GM12878 (cell line): ENCODE measurements around the gene IVL. TPM values are rescaled to one million over a fixed set of nuclear protein-coding genes. Genes with fewer than 3 reads are reported as not detected.

ENCODE experiments used
- ATAC-seq: fragments of 200-7000 bp; cut with Tn5 transposase; 3 replicates; pipeline ENCODE4 v1.9.1; 2020; ENCODE audit warnings: mild to moderate bottlenecking, moderate library complexity
- BruUV-seq: library from RNA; stranded (reverse); fragments of 400-500 nt; replicated peaks from 2 replicates; lab custom pipeline; 2021; lab: Mats Ljungman, UMichigan
- CTCF ChIA-PET: fragments of 300-600 bp; sonication (Branson Sonifier 250); formaldehyde crosslinking; extraction: SDS; loops from one replicate; lab custom pipeline; 2021; ENCODE audit warnings: inconsistent platforms; lab: Yijun Ruan, JAX
- POLR2A ChIA-PET: fragments of 350-600 bp; formaldehyde crosslinking; extraction: SDS; loops from one replicate; lab custom pipeline; 2021; ENCODE audit warnings: inconsistent platforms; lab: Charles Lee
- RAD21 ChIA-PET: fragments of 300-600 bp; sonication (Branson Sonifier 250); formaldehyde crosslinking; loops from one replicate; lab custom pipeline; 2023; ENCODE audit warnings: antibody characterized with exemption; ENCODE audit not compliant: unreplicated experiment; lab: Charles Lee
- SMC1A ChIA-PET: fragments of 300-600 bp; sonication (Branson Sonifier 250); formaldehyde crosslinking; loops from one replicate; lab custom pipeline; 2023; ENCODE audit not compliant: unreplicated experiment, uncharacterized antibody; lab: Charles Lee
- DNase-seq: peaks from one replicate; pipeline ENCODE4 v3.0.0-alpha.2; 2011; ENCODE audit warnings: low read depth, low spot score
- FAIRE-seq: peaks from 3 replicates; lab custom pipeline; 2011; peaks lifted over from hg19 to GRCh38; lab: Jason Lieb, UNC
- H2AFZ ChIP-seq: 2 replicates; pipeline ENCODE4 v1.6.0; 2011; ENCODE audit warnings: low read depth, low read length, control low read depth; ENCODE audit not compliant: control insufficient read depth
- H3K27ac ChIP-seq: 2 replicates; pipeline ENCODE4 v1.5.1; 2011; ENCODE audit warnings: control low read depth; ENCODE audit not compliant: control insufficient read depth, insufficient read depth
- H3K27me3 ChIP-seq, 2 experiments: replicated peaks in 1 of 2; 2 replicates each; pipeline versions ENCODE4 v1.6.0 to v1.6.1; 2011; ENCODE audit warnings: low read length in 1 of 2; ENCODE audit not compliant: control insufficient read depth in 2 of 2, insufficient read depth in 2 of 2
- H3K36me3 ChIP-seq, 2 experiments: 2 replicates each; pipeline ENCODE4 v1.5.1; 2011; ENCODE audit warnings: low read length in 1 of 2; ENCODE audit not compliant: control insufficient read depth in 2 of 2, insufficient read depth in 2 of 2
- H3K4me1 ChIP-seq: 2 replicates; pipeline ENCODE4 v1.6.1; 2011; ENCODE audit warnings: mild to moderate bottlenecking, low read length, moderate library complexity, mixed read lengths; ENCODE audit not compliant: control insufficient read depth, insufficient read depth
- H3K4me2 ChIP-seq: 2 replicates; pipeline ENCODE4 v1.6.0; 2011; ENCODE audit warnings: control low read depth; ENCODE audit not compliant: control insufficient read depth, insufficient read depth
- H3K4me3 ChIP-seq: fragments of 200-600 bp; sonication (generic); 2 replicates; pipeline ENCODE4 v1.5.1; 2016
- H3K79me2 ChIP-seq: 2 replicates; pipeline ENCODE4 v1.6.0; 2011; ENCODE audit warnings: low read length; ENCODE audit not compliant: control insufficient read depth, insufficient read depth
- H3K9ac ChIP-seq: 2 replicates; pipeline ENCODE4 v1.8.0; 2011; ENCODE audit warnings: low read length, control low read depth, mixed read lengths; ENCODE audit not compliant: control insufficient read depth, insufficient read depth
- H3K9me3 ChIP-seq: replicated peaks from 3 replicates; pipeline ENCODE4 v1.5.1; 2011; ENCODE audit warnings: mild to moderate bottlenecking, low read length; ENCODE audit not compliant: control insufficient read depth, insufficient read depth
- H4K20me1 ChIP-seq: 2 replicates; pipeline ENCODE4 v1.6.0; 2011; ENCODE audit not compliant: control insufficient read depth, insufficient read depth
- ATF7 ChIP-seq: fragments of 450-650 bp; IDR thresholded peaks from 2 replicates; pipeline ENCODE4 v1.6.1; 2016; ENCODE audit warnings: low read depth, mild to moderate bottlenecking
- BCL11A ChIP-seq: IDR thresholded peaks from 2 replicates; pipeline ENCODE4 v1.6.1; 2011; ENCODE audit warnings: low read depth, low read length
- BMI1 ChIP-seq: fragments of 450-650 bp; IDR thresholded peaks from 2 replicates; pipeline ENCODE4 v1.6.1; 2016; ENCODE audit warnings: mild to moderate bottlenecking, moderate library complexity, borderline replicate concordance
- E2F8 ChIP-seq: fragments of 450-650 bp; IDR thresholded peaks from 2 replicates; pipeline ENCODE4 v1.6.1; 2018; ENCODE audit warnings: mild to moderate bottlenecking, low read depth, moderate library complexity; ENCODE audit not compliant: partially characterized antibody
- MAX ChIP-seq: IDR thresholded peaks from 2 replicates; pipeline ENCODE4 v1.6.1; 2012; ENCODE audit warnings: low read depth, low read length, improper control_type of control experiment
- RAD51 ChIP-seq: fragments of 450-650 bp; IDR thresholded peaks from 2 replicates; pipeline ENCODE4 v1.6.1; 2016; ENCODE audit warnings: moderate library complexity, mild to moderate bottlenecking, inconsistent platforms
- SMC3 ChIP-seq: IDR thresholded peaks from 2 replicates; pipeline ENCODE4 v1.6.1; 2011; ENCODE audit warnings: low read length, improper control_type of control experiment, borderline replicate concordance
- SREBF1 ChIP-seq: IDR thresholded peaks from 2 replicates; pipeline ENCODE4 v1.6.1; 2012; ENCODE audit warnings: mild to moderate bottlenecking, low read length
- TAF1 ChIP-seq: IDR thresholded peaks from 2 replicates; pipeline ENCODE4 v1.6.1; 2011; ENCODE audit warnings: mild to moderate bottlenecking, low read depth, low read length, borderline replicate concordance
- TCF7 ChIP-seq: IDR thresholded peaks from 2 replicates; pipeline ENCODE4 v1.6.1; 2014; ENCODE audit warnings: antibody characterized with exemption, borderline replicate concordance
- ZNF217 ChIP-seq: fragments of 450-650 bp; IDR thresholded peaks from 2 replicates; pipeline ENCODE4 v1.6.1; 2017; ENCODE audit warnings: antibody characterized with exemption, mild to moderate bottlenecking
- WGBS: methylation state at CpG from one replicate; pipeline ENCODE4 v1.1.6; 2016; ENCODE audit warnings: low lambda C conversion rate; ENCODE audit not compliant: insufficient replicate concordance, insufficient coverage; ENCODE audit errors: missing lambda C conversion rate; 5-methylcytosine and 5-hydroxymethylcytosine counted together
- in situ Hi-C: fragments of 300-500 bp; cut with MboI; formaldehyde crosslinking; loops from 9 replicates; pipeline ENCODE4 v1.14.3; 2018; ENCODE audit warnings: mixed read lengths
- intact Hi-C: fragments of 100-400 bp; cut with micrococcal nuclease; formaldehyde crosslinking; loops from one replicate; pipeline ENCODE4 v1.14.2; 2022; ENCODE audit not compliant: unreplicated experiment
- polyA plus RNA-seq, 11 experiments: library from polyadenylated mRNA; depleted of rRNA in 4 of 11; unstranded in 6 of 11; stranded (reverse) in 5 of 11; fragments of >200 nt; fragmentation: Nextera tagmentation in 4 of 11; fragmentation: Illumina TruSeq in 1 of 11; extraction: Ambion mirVana in 4 of 11; extraction: Trizol in 1 of 11; gene quantifications; 1 replicate in 1 of 11; 2 replicates in 10 of 11; pipeline versions ENCODE4 v1.2.1 to v1.2.3, GENCODE V29; 2011 to 2016; ENCODE audit warnings: inconsistent platforms in 2 of 11, missing spikeins in 2 of 11, low read depth in 1 of 11
- total RNA-seq, 4 experiments: library from RNA; depleted of rRNA in 3 of 4; stranded (reverse); fragments of >200 nt in 3 of 4; fragmentation: Illumina TruSeq in 1 of 4; extraction: Trizol in 1 of 4; gene quantifications; 2 replicates each; pipeline versions ENCODE4 v1.2.1 to v1.2.3, GENCODE V29; 2013 to 2021

The IVL gene
- total and polyA plus RNA-seq, 10 of the 15 experiments (the other 5 are each of a cell fraction or from before 2014, with no cell fraction given): 1.4 to 20.3 (median 13.4) TPM

GRCh38 chr1:152906023-152906565 lies 2.3 kb upstream of the IVL start:
- DNase-seq (no peak), FAIRE-seq (no peak), ATAC-seq (no peak; the same call in 2 of the 3 replicates)
- H3K9ac ChIP-seq: no peak overlapping the region
- SMC1A ChIA-PET: interaction anchor here (0.9 kb wide), 1 partner anchor 10 kb away, joined by 3 read pairs; no protein-coding TSS in a partner anchor
- TF ChIP-seq MAX (no peak), ATF7 (peak; percentile 22; the same call in 1 of the 2 replicates)
- H3K27ac ChIP-seq: 0 out of 2 replicates have a peak overlapping the region, but pooled peaks have one; percentile 12
- H3K9me3 ChIP-seq: no peaks in the 10 kb centered on the region
- in situ Hi-C loops (no loop called here), intact Hi-C loops (no loop called here)
- RAD21 ChIA-PET: interaction anchor here (0.6 to 1.6 kb wide), 3 partner anchors 8 to 21 kb away, joined by 4 to 5 read pairs (median 4); no protein-coding TSS in a partner anchor
- POLR2A ChIA-PET: no interaction called here
- WGBS: 63% methylated on average over 5 of the region's 5 CpGs
- no peaks in the 10 kb centered on the region; a peak in 1 of 4 replicates for H3K27me3 ChIP-seq
- H2AFZ ChIP-seq: peak overlapping the region; percentile 57; the same call in 1 of the 2 replicates
- no peaks in the 10 kb centered on the region for H3K79me2 ChIP-seq
- CTCF ChIA-PET: interaction anchor here (0.7 to 7.6 kb wide), 8 partner anchors 10 to 1429 kb away, joined by 3 to 45 read pairs (median 3); partner anchors contain the start of gene SMCP
- no peak overlapping the region for H3K4me2 ChIP-seq
- no peaks in the 10 kb centered on the region for H3K36me3 ChIP-seq
- H3K4me1 ChIP-seq: peaks cover 40% of the 10 kb centered on the region
- no peak overlapping the region for H3K4me3 ChIP-seq
- BruUV-seq: no TSS peak
- no peaks in the 10 kb centered on the region for H4K20me1 ChIP-seq

- no peaks in the 10 kb centered on the region for H4K20me1 ChIP-seq
- FAIRE-seq (no peak), ATAC-seq (no peak), DNase-seq (no peak)
- no peaks in the 10 kb centered on the region for H3K36me3 ChIP-seq
- RAD21 ChIA-PET: interaction anchor here (0.8 to 1.5 kb wide), 5 partner anchors 17 to 284 kb away, joined by 3 to 7 read pairs (median 3); no protein-coding TSS in a partner anchor
- H3K27ac ChIP-seq: no peak overlapping the region
- POLR2A ChIA-PET: no interaction called here
- H3K4me2 ChIP-seq: peak overlapping the region; percentile 3; the same call in 1 of the 2 replicates
- no peaks in the 10 kb centered on the region for H3K9me3 ChIP-seq
- in situ Hi-C loops (no loop called here), intact Hi-C loops (no loop called here)
- 70% methylated on average over 3 of the region's 3 CpGs for WGBS
- no peaks in the 10 kb centered on the region for H3K27me3 ChIP-seq
- no peak overlapping the region for H3K4me3 ChIP-seq
- BruUV-seq: no TSS peak
- no peaks in the 10 kb centered on the region for H3K79me2 ChIP-seq
- no peak overlapping the region for H3K9ac ChIP-seq
- SMC1A ChIA-PET: interaction anchor here (0.7 to 0.9 kb wide), 2 partner anchors 17 to 25 kb away, joined by 3 to 4 read pairs; no protein-coding TSS in a partner anchor
- no peak overlapping the region for H2AFZ ChIP-seq
- H3K4me1 ChIP-seq: peaks cover 35% of the 10 kb centered on the region
- CTCF ChIA-PET: interaction anchor here (0.8 to 7.6 kb wide), 4 partner anchors 16 to 319 kb away, joined by 4 to 45 read pairs (median 6); partner anchors contain the start of gene SMCP
- TF ChIP-seq TAF1 (no peak), E2F8 (no peak), TCF7 (no peak), SMC3 (no peak), ZNF217 (no peak), SREBF1 (no peak), BCL11A (no peak), BMI1 (no peak), RAD51 (no peak)
These were observed 860 bp downstream of the IVL start for GRCh38 chr1:152909206-152909605.
